Stimulated activated CD4-positive, alpha-beta T cell treated with anti-CD3 and anti-CD28 coated beads, Interleukin-2, amount 100 ng/mL, for 4 hours (primary cell): ENCODE measurements around the gene ARRDC4.

ENCODE experiments used
- DNase-seq: peaks from one replicate; pipeline ENCODE4 v3.0.0-alpha.2; 2020; ENCODE audit warnings: low read depth

Gene ARRDC4, protein sequence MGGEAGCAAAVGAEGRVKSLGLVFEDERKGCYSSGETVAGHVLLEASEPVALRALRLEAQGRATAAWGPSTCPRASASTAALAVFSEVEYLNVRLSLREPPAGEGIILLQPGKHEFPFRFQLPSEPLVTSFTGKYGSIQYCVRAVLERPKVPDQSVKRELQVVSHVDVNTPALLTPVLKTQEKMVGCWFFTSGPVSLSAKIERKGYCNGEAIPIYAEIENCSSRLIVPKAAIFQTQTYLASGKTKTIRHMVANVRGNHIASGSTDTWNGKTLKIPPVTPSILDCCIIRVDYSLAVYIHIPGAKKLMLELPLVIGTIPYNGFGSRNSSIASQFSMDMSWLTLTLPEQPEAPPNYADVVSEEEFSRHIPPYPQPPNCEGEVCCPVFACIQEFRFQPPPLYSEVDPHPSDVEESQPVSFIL

DNA sequence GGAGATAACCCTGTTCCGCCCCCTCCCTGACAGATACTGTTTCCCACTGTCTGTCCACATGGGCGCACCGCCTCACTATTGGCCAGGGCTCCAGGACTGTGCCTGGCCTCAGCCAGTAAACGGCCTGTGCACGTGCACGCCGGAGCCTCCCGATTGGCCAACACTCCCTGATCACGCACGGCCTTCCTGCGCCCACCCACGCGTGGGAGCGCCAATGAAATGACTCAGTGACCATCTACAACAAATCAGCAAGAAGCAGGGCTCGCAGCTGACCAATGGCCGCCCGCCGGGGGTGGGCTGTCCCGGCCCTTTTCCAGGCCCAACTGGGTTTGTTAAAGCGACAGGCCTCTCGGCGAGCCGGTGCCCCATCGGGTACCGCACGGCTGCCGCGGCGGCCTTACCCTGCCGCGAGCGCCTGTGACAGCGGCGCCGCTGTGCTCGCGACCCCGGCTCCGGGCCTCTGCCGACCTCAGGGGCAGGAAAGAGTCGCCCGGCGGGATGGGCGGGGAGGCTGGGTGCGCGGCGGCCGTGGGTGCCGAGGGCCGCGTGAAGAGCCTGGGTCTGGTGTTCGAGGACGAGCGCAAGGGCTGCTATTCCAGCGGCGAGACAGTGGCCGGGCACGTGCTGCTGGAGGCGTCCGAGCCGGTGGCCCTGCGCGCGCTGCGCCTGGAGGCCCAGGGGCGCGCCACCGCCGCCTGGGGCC, at the start of gene ARRDC4:
TSS of gene ARRDC4 (plus strand) at position 340 of the 703 bp plus-strand sequence. CDS start at position 499, 159 bp downstream.
- peak; percentile 98 for DNase-seq

DNA sequence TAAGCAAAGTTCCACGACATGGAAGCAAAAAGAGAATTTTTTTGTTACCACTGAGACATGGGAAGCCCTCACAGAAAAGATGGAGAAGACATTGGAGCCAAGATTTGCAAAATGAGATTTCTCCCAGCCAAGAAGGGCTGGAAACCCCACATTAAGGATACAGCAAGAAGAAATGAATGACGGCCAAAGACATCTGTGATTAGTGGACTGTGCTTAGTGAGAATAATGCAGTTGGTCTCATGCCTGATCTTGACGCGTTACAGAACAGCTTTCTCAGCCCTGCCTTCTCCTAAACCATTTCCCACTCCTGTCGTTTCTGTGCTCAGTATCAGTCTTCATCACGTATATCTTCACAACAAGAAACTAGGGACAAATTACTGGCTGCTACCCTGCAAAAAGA, 45.8 kb upstream of the ARRDC4 start:
- DNase-seq, result no peak

DNA sequence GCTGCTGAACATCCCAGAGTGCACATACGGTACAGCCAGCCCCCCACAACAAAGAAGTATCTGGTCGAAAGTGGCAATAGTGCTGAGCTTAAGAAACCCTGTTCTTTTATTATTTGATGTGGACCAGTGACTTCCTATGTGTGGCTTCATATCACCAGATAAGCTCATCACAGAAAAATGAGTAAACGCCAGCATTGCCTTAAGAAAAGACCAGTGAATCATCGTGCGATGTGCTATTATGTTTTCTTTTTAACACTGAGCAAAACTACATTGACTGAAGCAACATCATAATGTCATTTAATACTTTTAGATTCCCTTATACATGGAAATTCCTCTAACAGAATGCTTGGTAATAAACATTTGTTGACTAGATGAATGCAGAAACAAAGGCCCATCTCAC, 45.2 kb upstream of the ARRDC4 start:
- no peak for DNase-seq

DNA sequence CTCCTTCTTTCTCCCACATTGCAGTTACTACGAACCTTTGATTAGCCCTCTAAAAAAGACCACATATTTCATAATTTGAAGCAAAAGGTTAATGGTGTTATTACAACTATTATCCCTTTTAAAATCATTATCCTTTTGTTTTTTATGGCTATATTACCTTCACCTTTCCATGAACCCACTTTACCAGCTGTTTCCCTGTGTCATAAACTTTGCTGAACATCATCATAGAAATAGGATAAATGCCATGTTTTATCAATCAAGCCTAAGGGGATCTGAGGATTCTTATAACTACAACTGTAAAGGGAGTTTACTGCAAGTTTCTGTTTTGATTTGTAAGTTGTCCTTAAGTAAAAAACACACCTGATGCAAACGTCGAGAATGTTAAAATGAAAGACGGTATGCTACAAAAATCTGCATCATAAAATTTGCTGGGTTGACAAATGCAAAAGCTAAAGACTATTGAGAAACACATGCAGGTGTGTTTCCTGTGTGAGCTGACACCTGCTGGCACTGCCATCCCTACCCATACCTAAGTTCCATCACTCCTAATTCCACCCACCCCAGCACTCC, 39.1 kb upstream of the ARRDC4 start:
- DNase-seq, result no peak

DNA sequence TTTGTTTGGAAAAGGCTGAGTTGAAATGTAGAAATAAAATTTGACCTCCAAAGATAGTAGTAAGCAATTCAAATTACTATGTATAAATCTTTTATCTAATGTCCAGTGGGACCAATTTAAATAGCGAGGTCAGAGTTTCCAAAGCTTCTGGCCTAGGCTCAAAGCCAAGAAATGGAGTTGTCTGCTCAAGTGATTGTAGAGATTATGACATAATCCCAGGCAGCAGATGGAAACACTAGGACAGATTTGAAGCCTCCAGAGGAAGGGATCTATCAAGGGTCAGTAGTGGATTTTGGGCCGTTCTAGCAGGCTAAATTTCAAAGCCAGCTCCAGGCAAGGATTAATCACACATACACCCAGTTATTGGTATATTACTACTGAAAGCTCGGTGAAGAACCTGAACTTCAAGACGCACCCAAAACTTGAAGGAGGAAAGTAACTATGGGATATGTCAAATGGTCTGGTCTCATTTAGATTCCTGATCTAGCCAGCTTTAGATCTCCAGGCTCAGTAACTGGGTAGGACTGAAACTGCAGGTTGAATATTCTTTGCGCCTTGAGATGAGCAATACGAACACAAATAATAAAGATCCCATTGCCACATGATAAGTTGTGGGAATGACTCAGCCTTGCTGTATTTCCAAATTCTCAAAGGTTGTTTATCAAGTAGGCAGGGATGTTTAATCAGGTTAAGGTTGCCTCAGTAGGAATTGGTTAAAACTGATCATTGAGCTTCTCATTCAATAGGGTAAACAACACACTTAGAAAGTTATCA, 30.9 kb upstream of the ARRDC4 start:
- DNase-seq, result no peak

DNA sequence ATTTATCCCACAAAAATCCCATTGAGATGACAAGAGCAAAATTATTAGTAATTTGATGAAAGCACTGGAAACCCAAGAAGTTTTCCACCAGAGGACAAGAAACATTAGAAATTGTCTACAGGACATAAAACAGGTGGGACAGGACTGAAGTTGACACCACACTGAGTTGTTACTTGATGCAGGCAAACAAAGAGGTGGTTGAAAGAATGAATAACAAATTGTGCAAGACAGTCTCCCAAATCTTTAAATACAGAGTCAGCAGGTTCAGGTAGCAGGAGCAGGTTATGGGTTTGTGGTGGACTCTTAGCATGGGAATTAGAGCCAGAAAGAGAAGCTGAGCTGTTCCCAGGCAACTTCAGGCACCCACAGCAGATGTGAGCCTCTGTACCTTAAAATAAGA, 30.3 kb upstream of the ARRDC4 start:
- DNase-seq, result no peak

DNA sequence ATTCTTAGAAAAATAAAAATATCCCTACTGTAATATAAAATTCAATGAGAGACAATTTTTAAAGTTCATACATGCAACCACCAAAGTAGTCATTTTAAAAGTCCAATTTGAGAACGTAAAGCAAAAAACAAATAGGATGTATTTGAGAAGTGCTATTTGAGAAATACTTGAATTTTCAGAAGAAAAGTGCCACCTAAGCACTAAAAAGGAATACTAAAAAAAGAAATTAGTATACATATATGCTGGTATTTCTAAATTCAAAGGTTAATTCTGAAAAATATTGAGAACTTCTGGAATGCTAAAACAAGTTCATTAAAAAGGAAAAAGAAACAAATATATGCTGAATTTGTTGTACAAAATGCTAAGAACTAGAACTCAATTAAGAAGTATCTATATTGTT, 29.2 kb upstream of the ARRDC4 start:
- no peak for DNase-seq

DNA sequence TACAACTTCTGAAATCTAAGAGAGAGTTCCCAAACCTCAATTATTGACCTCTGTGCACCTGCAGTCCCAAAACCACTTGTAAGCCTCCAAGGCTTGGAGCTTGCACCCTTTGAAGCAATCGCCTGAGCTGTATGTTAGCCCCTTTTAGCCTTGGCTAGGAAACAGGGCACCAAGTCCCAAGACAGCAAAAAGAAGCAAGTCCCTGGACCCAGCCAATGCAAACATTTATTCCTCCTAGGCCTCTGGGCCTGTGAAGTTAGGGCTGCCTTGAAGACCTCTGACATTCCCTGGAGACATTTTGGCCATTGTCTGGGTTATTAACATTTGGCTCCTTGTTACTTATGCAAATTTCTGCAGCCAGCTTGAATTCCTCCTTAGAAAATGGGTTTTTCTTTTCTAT, 26.9 kb upstream of the ARRDC4 start:
- no peak for DNase-seq

DNA sequence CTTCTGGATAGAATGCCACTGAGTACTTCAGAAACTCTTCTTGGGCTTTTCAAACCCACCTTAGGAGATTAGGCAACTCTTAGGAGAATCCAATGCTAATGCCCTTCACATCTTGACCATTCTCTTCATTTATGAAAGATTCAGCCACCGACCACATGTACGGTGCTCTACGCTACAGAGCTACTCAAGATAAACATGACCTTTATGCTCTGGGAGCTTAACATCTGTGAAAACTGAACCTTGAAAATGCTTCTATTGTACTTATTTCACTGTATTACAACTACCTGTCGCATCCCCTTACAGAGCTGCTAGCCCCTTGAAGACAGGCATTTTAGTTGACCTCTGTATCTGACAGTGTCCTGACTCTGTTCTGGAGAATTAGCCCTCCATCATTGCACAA, 19.5 kb upstream of the ARRDC4 start:
- no peak for DNase-seq

DNA sequence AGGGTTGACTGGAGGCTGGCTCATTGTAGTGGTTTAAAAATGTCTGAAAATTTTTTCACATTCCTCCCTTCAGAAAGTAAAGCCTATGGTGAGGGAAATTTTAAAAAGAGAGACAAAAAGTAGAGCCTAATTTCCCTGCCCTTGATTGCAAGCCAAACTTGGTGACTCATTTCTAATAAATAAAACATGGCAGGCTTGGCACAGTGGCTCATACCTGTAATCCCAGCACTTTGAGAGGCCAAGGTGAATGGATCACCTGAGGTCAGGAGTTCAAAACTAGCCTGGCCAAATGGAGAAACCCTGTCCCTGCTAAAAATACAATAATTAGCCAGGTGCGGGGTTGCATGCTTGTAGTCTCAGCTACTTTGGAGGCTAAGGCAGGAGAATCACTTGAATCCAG, 18.9 kb upstream of the ARRDC4 start:
- no peak for DNase-seq

DNA sequence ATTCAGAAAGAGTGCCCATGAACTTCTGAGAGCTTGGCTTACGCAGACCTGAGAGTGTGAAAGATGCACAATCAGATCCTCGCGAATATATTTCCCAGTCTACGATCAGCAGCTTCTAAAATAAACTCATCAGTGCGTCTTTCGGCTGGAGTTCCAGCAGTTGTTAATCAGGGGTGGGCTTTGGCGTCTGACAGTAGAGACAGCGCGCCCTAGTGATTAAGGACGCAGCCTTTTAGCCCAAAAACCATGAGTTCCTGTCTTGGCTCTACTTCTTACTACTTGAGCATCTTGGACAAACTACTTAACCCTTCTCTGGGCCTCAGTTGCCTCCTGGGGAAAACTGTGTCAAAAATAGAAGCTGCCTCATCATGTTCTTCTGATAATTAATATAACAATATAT, 15.8 kb upstream of the ARRDC4 start:
- no peak for DNase-seq

DNA sequence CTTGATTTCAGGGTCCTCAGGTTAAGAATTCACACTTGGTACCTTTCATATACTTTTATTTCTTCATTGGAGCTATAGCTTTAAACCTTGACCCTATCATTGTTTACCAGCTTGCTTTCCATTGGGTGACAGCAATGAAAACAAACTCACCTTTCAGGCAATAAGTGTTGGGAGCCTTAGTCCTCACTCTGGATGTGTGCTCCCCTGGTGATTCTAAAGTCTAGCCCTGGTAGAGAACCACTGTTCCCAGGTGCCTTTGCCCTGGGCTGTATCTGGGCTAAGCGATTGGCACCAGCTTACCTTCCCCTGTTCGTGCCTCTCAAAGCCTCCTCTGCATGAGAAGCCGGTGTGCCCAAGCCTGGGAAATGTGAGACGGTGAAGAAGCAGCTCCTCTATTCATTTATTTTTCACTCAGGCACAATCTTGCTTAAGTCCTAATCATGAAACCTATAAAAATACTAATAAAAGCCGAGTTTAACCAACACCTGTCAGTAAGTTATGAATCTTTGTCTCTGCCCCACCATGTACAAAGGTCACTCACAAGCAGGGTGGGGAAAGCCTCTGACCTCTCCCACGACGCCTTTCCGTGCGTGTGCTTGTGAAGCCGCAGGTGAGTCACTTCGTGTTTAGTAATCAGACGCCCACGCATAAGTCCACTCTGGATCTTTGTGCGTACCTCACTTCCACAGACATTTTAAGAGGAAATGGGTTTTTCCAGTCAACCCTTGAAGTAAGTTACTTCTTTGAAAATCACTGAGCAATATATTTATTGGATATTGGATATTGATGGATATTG, 12.8 kb upstream of the ARRDC4 start:
- DNase-seq, result no peak

DNA sequence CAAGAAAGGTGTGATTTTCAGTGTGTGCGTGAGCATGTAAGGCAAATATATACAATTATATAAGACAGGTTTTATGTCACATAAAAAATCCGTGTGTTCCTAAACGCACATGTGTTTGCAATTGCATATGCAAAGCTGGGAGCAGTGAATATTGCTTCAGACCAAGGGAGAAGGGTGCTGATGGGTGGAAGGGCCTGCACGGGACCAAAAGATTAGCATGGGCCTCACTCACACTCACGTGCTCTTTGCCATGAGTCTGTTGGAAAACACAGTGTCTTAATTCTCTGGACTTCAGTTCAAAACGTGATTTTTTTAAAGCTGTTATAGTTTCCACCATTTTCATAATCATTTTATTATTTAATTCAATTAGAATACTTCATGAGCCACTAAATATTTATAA, 7.2 kb upstream of the ARRDC4 start:
- DNase-seq, result no peak

DNA sequence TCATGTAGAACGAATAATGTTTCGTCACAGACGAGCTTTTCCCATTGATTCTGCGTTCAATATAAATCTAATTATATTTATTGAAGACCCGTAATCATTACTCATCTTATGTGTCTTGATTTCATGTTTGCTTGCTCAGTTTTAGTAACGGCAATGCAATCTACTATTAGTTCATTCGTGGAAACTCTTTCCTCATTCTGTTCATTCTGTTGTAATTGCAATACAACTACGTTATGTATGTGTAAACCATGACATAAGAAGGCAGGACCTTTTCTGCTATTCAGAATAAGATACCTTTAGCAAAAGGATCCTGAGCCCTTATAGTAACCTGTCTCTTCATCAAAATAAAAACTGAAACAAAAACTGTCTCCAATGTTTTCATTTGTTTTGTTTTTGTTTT, 6.8 kb upstream of the ARRDC4 start:
- DNase-seq, result no peak

DNA sequence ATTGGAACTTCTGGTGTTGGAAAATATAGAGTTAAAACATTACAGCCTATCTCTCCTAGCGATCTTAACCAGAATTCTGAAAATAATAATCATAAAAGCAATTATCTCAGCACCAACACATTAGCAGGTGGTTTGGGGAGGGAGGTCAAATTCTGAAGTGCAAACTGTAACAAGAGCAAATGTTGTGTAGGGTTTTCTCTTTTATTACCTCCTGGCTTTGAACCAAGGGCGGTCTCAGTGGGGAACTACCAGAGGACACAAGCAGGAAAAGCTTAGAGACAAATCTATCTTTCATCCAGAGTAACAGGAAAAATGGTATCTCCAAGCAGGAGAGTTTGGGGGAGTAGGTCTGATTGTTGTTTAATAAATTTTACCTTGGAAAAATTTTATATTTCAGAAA, 5.5 kb upstream of the ARRDC4 start:
- DNase-seq, result no peak

DNA sequence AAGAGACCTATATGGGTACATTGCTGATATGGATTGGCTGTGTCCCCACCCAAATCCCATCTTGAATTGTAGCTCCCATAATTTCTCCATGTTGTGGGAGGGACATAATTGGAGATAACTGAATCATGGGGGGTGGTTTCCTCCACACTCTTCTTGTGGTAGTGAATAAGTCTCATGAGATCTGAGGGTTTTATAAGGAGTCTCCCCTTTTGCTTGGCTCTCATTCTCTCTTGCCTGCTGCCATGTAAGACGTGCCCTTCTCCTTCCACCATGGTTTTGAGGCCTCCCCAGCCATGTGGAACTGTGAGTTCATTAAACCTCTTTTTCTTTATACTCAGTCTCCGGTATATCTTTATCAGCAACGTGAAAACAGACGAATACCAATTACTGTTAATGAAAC, 5.0 kb upstream of the ARRDC4 start:
- DNase-seq, result no peak

DNA sequence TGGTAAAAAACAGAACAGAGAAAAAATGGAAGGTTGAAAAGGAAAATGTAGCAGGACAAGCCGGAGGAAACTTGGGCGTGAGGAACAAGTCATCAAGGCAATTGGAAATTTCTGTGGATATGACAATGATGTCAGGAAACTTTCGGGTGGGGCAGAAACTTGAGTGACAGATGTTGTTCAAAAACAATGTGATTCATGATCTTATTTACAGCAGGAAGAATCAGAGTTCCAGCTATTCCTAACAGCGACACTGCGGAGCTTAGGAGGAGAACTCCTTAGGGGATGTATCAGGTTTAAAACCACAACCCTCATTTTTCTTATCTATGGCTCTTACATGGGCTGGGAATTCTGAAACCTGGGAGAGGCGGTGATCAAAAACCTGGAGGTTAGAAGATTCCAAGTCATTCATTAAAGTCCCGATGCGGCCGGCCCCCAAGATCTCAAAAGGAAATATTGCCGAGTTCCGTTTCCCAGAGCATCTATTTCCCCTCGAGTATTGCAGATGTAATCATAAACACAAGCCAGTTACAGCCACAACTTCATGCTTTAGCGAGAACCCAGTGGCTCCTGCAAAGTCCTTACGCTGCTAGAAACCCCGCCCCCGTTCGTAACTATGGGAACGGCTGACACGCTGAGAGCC, 659 bp upstream of the ARRDC4 start:
- DNase-seq, result no peak

DNA sequence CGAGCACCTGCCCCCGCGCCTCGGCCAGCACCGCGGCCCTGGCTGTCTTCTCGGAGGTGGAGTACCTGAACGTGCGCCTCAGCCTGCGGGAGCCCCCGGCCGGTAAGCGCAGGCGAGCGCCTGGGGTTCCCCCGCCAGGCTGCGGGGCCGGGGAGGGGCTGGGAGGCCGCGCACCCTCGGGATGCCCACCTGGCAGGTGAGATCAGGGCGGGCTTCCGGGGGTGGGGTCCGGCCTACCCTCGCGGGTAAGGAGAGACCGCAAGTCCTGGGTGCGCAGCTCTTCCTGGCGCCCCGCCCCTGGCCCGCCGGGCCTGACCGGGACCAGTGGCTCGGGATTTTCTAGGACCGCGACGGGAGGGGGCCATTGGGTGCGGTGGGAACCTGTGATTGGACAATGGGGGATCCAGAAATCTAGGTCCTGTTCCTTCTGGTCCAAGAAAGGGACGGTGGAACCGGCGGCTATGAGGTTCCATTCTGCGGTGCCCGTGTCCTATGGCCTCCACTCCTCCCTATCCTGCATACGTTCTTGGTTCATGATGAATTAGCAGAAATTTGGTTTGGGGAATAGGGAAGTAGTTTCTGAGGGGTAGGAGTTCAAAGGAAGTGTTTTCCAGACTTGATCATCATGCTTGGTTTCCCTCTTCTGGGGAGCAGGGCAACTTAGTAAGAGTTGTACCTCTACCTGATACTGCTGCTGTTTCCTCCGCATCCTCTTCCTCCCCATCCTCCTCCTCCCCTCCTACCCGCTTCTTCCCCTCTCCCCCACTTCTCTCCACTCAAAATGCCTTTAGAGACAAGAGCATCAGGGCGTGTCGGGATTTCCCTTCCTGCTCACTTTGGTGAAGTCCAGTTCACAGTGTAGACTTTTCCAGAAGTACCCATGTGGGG, 808 bp downstream of the ARRDC4 start:
- peak; percentile 4 for DNase-seq

DNA sequence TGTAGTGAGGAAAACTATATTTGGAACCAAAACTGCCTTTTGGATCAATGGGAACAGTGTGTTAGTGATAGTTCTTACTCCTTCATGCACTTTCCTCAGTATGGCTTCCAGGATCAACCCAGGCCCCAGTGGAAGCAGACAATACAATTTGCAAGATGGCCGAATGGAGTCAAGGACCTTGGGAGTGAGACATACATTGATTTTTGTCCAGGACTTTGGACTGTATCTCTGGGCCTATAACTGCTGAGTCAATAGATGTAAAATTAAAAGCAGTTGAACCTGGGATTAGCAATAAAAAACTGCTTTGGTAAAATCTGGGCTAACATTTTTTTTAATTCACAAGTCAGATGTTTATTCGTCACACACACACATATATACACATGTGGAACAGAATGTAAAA, 1.8 kb downstream of the ARRDC4 start:
- no peak for DNase-seq

DNA sequence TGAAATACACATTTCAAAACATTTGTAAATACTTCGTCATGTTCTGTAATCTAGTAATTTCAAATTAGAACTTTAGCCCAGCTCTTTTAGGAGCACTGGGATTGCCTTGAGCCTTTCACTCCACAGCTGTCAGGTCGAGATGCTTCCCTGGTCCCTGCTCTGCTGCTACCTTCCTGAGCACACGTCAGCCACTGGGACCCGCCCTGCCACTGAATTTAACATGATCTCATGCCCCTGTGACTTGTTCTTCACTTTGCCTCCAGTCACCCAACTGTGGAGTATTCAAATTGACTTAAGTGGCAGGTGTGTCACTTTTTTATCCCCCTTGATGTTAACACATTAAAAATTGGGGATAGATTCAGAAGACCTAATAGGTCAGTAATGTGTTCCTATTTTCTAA, 3.3 kb downstream of the ARRDC4 start:
- DNase-seq, result no peak
